H9 (cell line): ENCODE results near the gene PXDN. TPM values are rescaled to one million over a fixed set of nuclear protein-coding genes. Genes with fewer than 3 reads are reported as not detected.

Experiments used
- DNase-seq: peaks from one replicate; pipeline ENCODE4 v3.0.0-alpha.2; 2017
- H2AFZ ChIP-seq: one replicate; pipeline ENCODE4 v1.6.1; 2013; ENCODE audit warnings: mild to moderate bottlenecking, low read length, control low read depth, moderate library complexity
- H2AK5ac ChIP-seq: 2 replicates; pipeline ENCODE4 v1.6.1; 2013; ENCODE audit warnings: low read length, control low read depth, mixed read lengths; ENCODE audit not compliant: insufficient read length
- H2BK120ac ChIP-seq: one replicate; pipeline ENCODE4 v1.6.1; 2013; ENCODE audit warnings: low read depth, mild to moderate bottlenecking, low read length, control low read depth, inconsistent platforms; ENCODE audit not compliant: poor library complexity, severe bottlenecking
- H2BK12ac ChIP-seq: 2 replicates; pipeline ENCODE4 v1.6.1; 2013; ENCODE audit warnings: low read length, control low read depth, mixed read lengths, low read depth; ENCODE audit not compliant: insufficient read length
- H2BK15ac ChIP-seq: 2 replicates; pipeline ENCODE4 v1.6.1; 2013; ENCODE audit warnings: low read depth, low read length, control low read depth
- H2BK20ac ChIP-seq: one replicate; pipeline ENCODE4 v1.6.1; 2013; ENCODE audit warnings: low read depth, mild to moderate bottlenecking, low read length, control low read depth, inconsistent platforms; ENCODE audit not compliant: poor library complexity, severe bottlenecking
- H2BK5ac ChIP-seq: 2 replicates; pipeline ENCODE4 v1.6.1; 2013; ENCODE audit warnings: low read length, control low read depth, mixed read lengths; ENCODE audit not compliant: insufficient read length
- H3K14ac ChIP-seq: 2 replicates; pipeline ENCODE4 v1.6.1; 2013; ENCODE audit warnings: low read length, control low read depth; ENCODE audit not compliant: insufficient read depth
- H3K18ac ChIP-seq: 2 replicates; pipeline ENCODE4 v1.6.1; 2013; ENCODE audit warnings: low read depth, mild to moderate bottlenecking, mixed read lengths, low read length, control low read depth; ENCODE audit not compliant: insufficient read length
- H3K23ac ChIP-seq: 2 replicates; pipeline ENCODE4 v1.6.1; 2013; ENCODE audit warnings: low read length, control low read depth, mixed read lengths, low read depth; ENCODE audit not compliant: insufficient read length
- H3K23me2 ChIP-seq: 2 replicates; pipeline ENCODE4 v1.6.1; 2013; ENCODE audit warnings: low read depth, mild to moderate bottlenecking, mixed read lengths, low read length, control low read depth; ENCODE audit not compliant: insufficient read length, poor library complexity, severe bottlenecking
- H3K27ac ChIP-seq: 2 replicates; pipeline ENCODE4 v1.5.1; 2013; ENCODE audit warnings: low read length, control low read depth, mixed read lengths, low read depth; ENCODE audit not compliant: insufficient read length
- H3K27me3 ChIP-seq: 2 replicates; pipeline ENCODE4 v1.6.1; 2013; ENCODE audit warnings: low read length, control low read depth, inconsistent platforms; ENCODE audit not compliant: insufficient read depth
- H3K4ac ChIP-seq: 2 replicates; pipeline ENCODE4 v1.6.1; 2013; ENCODE audit warnings: low read depth, mild to moderate bottlenecking, control low read depth, inconsistent platforms, low read length, moderate library complexity
- H3K4me1 ChIP-seq: 2 replicates; pipeline ENCODE4 v1.6.1; 2013; ENCODE audit warnings: low read length, control low read depth, inconsistent platforms; ENCODE audit not compliant: insufficient read depth
- H3K4me2 ChIP-seq: 2 replicates; pipeline ENCODE4 v1.6.1; 2013; ENCODE audit warnings: low read length, control low read depth, mixed read lengths; ENCODE audit not compliant: insufficient read length, insufficient read depth
- H3K56ac ChIP-seq: 2 replicates; pipeline ENCODE4 v1.6.1; 2013; ENCODE audit warnings: low read depth, mild to moderate bottlenecking, mixed read lengths, low read length, control low read depth; ENCODE audit not compliant: insufficient read length
- H3K79me1 ChIP-seq: 2 replicates; pipeline ENCODE4 v1.6.1; 2013; ENCODE audit warnings: low read depth, mild to moderate bottlenecking, moderate library complexity, low read length, control low read depth, inconsistent platforms; ENCODE audit not compliant: insufficient read depth, poor library complexity, severe bottlenecking
- H3K79me2 ChIP-seq: 2 replicates; pipeline ENCODE4 v1.6.1; 2013; ENCODE audit warnings: low read length, control low read depth, inconsistent platforms; ENCODE audit not compliant: insufficient read depth
- H3K9ac ChIP-seq: 2 replicates; pipeline ENCODE4 v1.6.1; 2013; ENCODE audit warnings: low read length, control low read depth, mixed read lengths; ENCODE audit not compliant: insufficient read length; ENCODE audit errors: extremely low read depth
- H3K9me3 ChIP-seq: one replicate; pipeline ENCODE4 v1.6.1; 2013; ENCODE audit warnings: low read depth, low read length, inconsistent platforms; ENCODE audit not compliant: control insufficient read depth
- H3T11ph ChIP-seq: one replicate; pipeline ENCODE4 v1.6.1; 2013; ENCODE audit warnings: mild to moderate bottlenecking, low read length, control low read depth, inconsistent platforms
- H4K20me1 ChIP-seq: one replicate; pipeline ENCODE4 v1.6.1; 2013; ENCODE audit not compliant: control insufficient read depth, insufficient read length, insufficient read depth
- H4K5ac ChIP-seq: 2 replicates; pipeline ENCODE4 v1.6.1; 2013; ENCODE audit warnings: low read depth, mild to moderate bottlenecking, mixed read lengths, low read length, control low read depth; ENCODE audit not compliant: insufficient read length
- H4K8ac ChIP-seq: replicated peaks from 2 replicates; pipeline ENCODE4 v1.6.1; 2013; ENCODE audit warnings: low read length, control low read depth, mixed read lengths, low read depth; ENCODE audit not compliant: insufficient read length
- H4K91ac ChIP-seq: 2 replicates; pipeline ENCODE4 v1.6.1; 2013; ENCODE audit warnings: low read depth, mild to moderate bottlenecking, moderate library complexity, mixed read lengths, low read length, control low read depth; ENCODE audit not compliant: insufficient read length
- H3K27ac Mint-ChIP-seq, 3 experiments: 2 replicates in 2 of 3; 3 replicates in 1 of 3; pipeline ENCODE4 v1.8.0; 2020 to 2021; ENCODE audit warnings: mixed read lengths in 3 of 3, mild to moderate bottlenecking in 1 of 3, moderate library complexity in 1 of 3
- H3K27me3 Mint-ChIP-seq: 2 replicates; pipeline ENCODE4 v1.8.0; 2021; ENCODE audit warnings: low read depth, mild to moderate bottlenecking, moderate library complexity, mixed read lengths
- H3K36me3 Mint-ChIP-seq, 3 experiments: 2 replicates in 2 of 3; 3 replicates in 1 of 3; pipeline ENCODE4 v1.8.0; 2020 to 2021; ENCODE audit warnings: low read depth in 3 of 3, mixed read lengths in 3 of 3; ENCODE audit not compliant: insufficient read depth in 1 of 3
- H3K4me1 Mint-ChIP-seq, 2 experiments: 2 replicates each; pipeline ENCODE4 v1.8.0; 2020; ENCODE audit warnings: mixed read lengths in 2 of 2
- H3K4me3 Mint-ChIP-seq, 2 experiments: 2 replicates in 1 of 2; 3 replicates in 1 of 2; pipeline ENCODE4 v1.8.0; 2020 to 2021; ENCODE audit warnings: mild to moderate bottlenecking in 2 of 2, mixed read lengths in 2 of 2, moderate library complexity in 1 of 2
- H3K9me3 Mint-ChIP-seq, 2 experiments: 2 replicates in 1 of 2; 3 replicates in 1 of 2; pipeline ENCODE4 v1.8.0; 2020; ENCODE audit warnings: mild to moderate bottlenecking in 2 of 2, mixed read lengths in 2 of 2, moderate library complexity in 1 of 2
- WGBS: extraction: QIAGEN DNeasy Blood & Tissue Kit; methylation state at CpG from one replicate; pipeline ENCODE4 v1.1.7; 2013; ENCODE audit warnings: missing lambda C conversion rate, low lambda C conversion rate, mixed read lengths; ENCODE audit not compliant: insufficient read length; ENCODE audit errors: extremely low coverage; 5-methylcytosine and 5-hydroxymethylcytosine counted together
- total RNA-seq: library from RNA; stranded (reverse); gene quantifications from 2 replicates; pipeline ENCODE4 v1.2.1, GENCODE V29; 2021
- TF ChIP-seq, protein P1 (sequence below): fragments of 200-600 bp; sonication (generic); conservative IDR thresholded peaks from 3 replicates; pipeline ENCODE4 v1.8.0; 2021; ENCODE audit warnings: antibody characterized with exemption, mild to moderate bottlenecking

Gene PXDN
- total RNA-seq, 1 experiment from 2014 or later = 146 TPM

DNA sequence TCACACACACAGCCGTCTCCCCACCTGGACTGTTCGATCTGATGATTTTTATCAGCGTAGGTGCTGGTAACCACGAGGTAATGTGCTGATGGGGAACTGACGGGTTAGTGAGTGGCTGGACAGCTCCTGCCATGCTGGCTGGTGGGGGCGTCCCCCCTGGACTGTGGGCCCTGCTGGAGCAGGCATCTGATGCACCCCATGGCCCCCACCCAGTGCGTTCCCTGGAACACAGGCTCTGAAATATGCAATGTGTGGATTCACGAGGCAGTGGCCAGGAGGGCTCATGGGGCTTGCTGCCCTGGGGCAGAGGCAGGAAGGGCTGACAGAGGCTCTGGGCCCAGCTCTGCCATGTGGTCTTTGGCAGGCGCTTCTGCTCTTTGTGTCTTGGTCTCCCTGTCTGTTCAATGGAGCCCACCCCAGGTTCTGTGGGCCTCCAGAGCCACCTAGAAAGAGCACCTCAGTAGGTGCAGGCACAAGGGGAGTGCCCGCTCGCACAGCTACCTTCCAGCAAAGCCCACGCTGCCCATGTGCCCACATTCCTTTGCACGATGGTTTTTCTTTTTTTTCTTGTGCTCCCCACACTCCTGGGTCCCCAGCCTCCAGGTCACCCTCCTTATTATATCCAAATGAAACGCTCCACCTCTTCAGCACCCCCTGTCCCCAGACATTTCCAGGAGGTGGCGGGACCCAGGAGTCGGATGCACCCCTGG lies 10.3 kb upstream of the PXDN start:
- H3K4me2 ChIP-seq = no peak overlapping the region
- no peaks in the 10 kb centered on the region for H3K79me1 ChIP-seq
- H4K91ac ChIP-seq = no peak overlapping the region
- H3K14ac ChIP-seq = no peak overlapping the region
- no peak overlapping the region; a peak in 1 of 5 replicates for H3K4me3 Mint-ChIP-seq
- H2AK5ac ChIP-seq = no peak overlapping the region
- no peak overlapping the region for H3K23ac ChIP-seq
- H3K9me3 ChIP-seq = peaks cover 16% of the 10 kb centered on the region
- H3K36me3 Mint-ChIP-seq = peaks cover 9 to 29% (median 16%) of the 10 kb centered on the region in 3 experiments
- no peak overlapping the region for H3K27ac Mint-ChIP-seq
- TF ChIP-seq, protein P1, sequence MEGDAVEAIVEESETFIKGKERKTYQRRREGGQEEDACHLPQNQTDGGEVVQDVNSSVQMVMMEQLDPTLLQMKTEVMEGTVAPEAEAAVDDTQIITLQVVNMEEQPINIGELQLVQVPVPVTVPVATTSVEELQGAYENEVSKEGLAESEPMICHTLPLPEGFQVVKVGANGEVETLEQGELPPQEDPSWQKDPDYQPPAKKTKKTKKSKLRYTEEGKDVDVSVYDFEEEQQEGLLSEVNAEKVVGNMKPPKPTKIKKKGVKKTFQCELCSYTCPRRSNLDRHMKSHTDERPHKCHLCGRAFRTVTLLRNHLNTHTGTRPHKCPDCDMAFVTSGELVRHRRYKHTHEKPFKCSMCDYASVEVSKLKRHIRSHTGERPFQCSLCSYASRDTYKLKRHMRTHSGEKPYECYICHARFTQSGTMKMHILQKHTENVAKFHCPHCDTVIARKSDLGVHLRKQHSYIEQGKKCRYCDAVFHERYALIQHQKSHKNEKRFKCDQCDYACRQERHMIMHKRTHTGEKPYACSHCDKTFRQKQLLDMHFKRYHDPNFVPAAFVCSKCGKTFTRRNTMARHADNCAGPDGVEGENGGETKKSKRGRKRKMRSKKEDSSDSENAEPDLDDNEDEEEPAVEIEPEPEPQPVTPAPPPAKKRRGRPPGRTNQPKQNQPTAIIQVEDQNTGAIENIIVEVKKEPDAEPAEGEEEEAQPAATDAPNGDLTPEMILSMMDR = no peak
- no peak overlapping the region for H2BK15ac ChIP-seq
- H4K5ac ChIP-seq = no peak overlapping the region
- no peak for DNase-seq
- peaks cover 34 to 36% of the 10 kb centered on the region in 2 experiments for H3K9me3 Mint-ChIP-seq
- peaks cover 18% of the 10 kb centered on the region for H3K27me3 Mint-ChIP-seq
- H3K18ac ChIP-seq = no peak overlapping the region
- H3K4ac ChIP-seq = no peak overlapping the region
- H3K23me2 ChIP-seq = no peaks in the 10 kb centered on the region
- H2BK120ac ChIP-seq = no peak overlapping the region
- no peaks in the 10 kb centered on the region for H3K4me1 ChIP-seq
- no peak overlapping the region for H2AFZ ChIP-seq
- no peaks in the 10 kb centered on the region for H4K20me1 ChIP-seq
- H3K27ac ChIP-seq = no peak overlapping the region
- H3K27me3 ChIP-seq = no peaks in the 10 kb centered on the region
- H3T11ph ChIP-seq = no peak overlapping the region
- no peak overlapping the region for H2BK5ac ChIP-seq
- no peak overlapping the region for H3K9ac ChIP-seq
- no peak overlapping the region for H2BK20ac ChIP-seq
- peaks cover 7 to 10% of the 10 kb centered on the region in 2 experiments for H3K4me1 Mint-ChIP-seq
- no CpG with 5 or more reads among the region's 16 CpGs for WGBS
- H3K56ac ChIP-seq = no peak overlapping the region
- H3K79me2 ChIP-seq = no peaks in the 10 kb centered on the region
- no peak overlapping the region for H2BK12ac ChIP-seq
- no peak overlapping the region for H4K8ac ChIP-seq
